K562 (cell line): ENCODE results near the gene SAMD4A. TPM values are rescaled to one million over a fixed set of nuclear protein-coding genes. Genes with fewer than 3 reads are reported as not detected.

ENCODE experiments used
- ATAC-seq: fragments of 200-7000 bp; cut with Tn5 transposase; 3 replicates; pipeline ENCODE4 v1.9.1; 2020; ENCODE audit warnings: moderate library complexity
- Bru-seq: library from RNA; stranded (reverse); fragments of 400-500 nt; gene quantifications from one replicate; lab custom pipeline; 2021; lab: Mats Ljungman, UMichigan
- BruChase-seq, 2 experiments: library from RNA; stranded (reverse); fragments of 400-500 nt; gene quantifications; one replicate each; lab custom pipeline; 2021; lab: Mats Ljungman, UMichigan
- BruUV-seq: library from RNA; stranded (reverse); fragments of 400-500 nt; replicated peaks from 2 replicates; lab custom pipeline; 2021; lab: Mats Ljungman, UMichigan
- CTCF ChIA-PET: fragments of 300-600 bp; formaldehyde crosslinking; extraction: SDS; loops from one replicate; lab custom pipeline; 2021; ENCODE audit warnings: low intra/inter-chr PET ratio; lab: Yijun Ruan, JAX
- POLR2A ChIA-PET: fragments of 300-600, 350-650 bp; sonication (Branson Sonifier 250); formaldehyde crosslinking; extraction: SDS; loops from one replicate; lab custom pipeline; 2021; ENCODE audit warnings: antibody characterized with exemption, inconsistent platforms; lab: Yijun Ruan, JAX
- DNase-seq, 4 experiments: peaks; one replicate each; pipeline versions ENCODE4 v3.0.0 to v3.0.0-alpha.2; 2011 to 2018; ENCODE audit warnings: low spot score in 3 of 4, mixed read lengths in 3 of 4; ENCODE audit errors: extremely low read depth in 1 of 4
- FAIRE-seq: peaks from 2 replicates; lab custom pipeline; 2011; peaks lifted over from hg19 to GRCh38; lab: Jason Lieb, UNC
- H2AFZ ChIP-seq: 2 replicates; pipeline ENCODE4 v1.6.0; 2011; ENCODE audit warnings: low read depth, low read length, control low read depth, inconsistent platforms
- H3K27ac ChIP-seq: fragments of 200-600 bp; 3 replicates; pipeline ENCODE4 v1.8.0; 2011; ENCODE audit warnings: low read depth, mild to moderate bottlenecking, control low read depth, inconsistent platforms, low read length, moderate library complexity, mixed read lengths; ENCODE audit errors: extremely low read depth
- H3K27me3 ChIP-seq, 2 experiments: fragments of 300-600 bp in 1 of 2; 2 replicates in 1 of 2; 3 replicates in 1 of 2; pipeline versions ENCODE4 v1.6.0 to v1.8.0; 2011; ENCODE audit warnings: inconsistent platforms in 2 of 2, low read length in 2 of 2, mild to moderate bottlenecking in 1 of 2, mixed read lengths in 1 of 2, moderate library complexity in 1 of 2; ENCODE audit not compliant: control insufficient read depth in 2 of 2, insufficient read depth in 2 of 2
- H3K36me3 ChIP-seq: fragments of 300-600 bp; 3 replicates; pipeline ENCODE4 v1.8.0; 2011; ENCODE audit warnings: mild to moderate bottlenecking, low read length, inconsistent platforms; ENCODE audit not compliant: control insufficient read depth, insufficient read depth
- H3K4me1 ChIP-seq, 2 experiments: fragments of 200-600 bp in 1 of 2; replicated peaks in 1 of 2; 2 replicates in 1 of 2; 3 replicates in 1 of 2; pipeline versions ENCODE4 v1.5.1 to v1.8.0; 2011; ENCODE audit warnings: inconsistent platforms in 2 of 2, low read length in 2 of 2, mild to moderate bottlenecking in 1 of 2, mixed read lengths in 1 of 2, moderate library complexity in 1 of 2; ENCODE audit not compliant: control insufficient read depth in 2 of 2, insufficient read depth in 2 of 2
- H3K4me2 ChIP-seq: 2 replicates; pipeline ENCODE4 v1.6.1; 2011; ENCODE audit warnings: low read length, control low read depth, inconsistent platforms, mixed read lengths; ENCODE audit not compliant: insufficient read depth
- H3K4me3 ChIP-seq: fragments of 200-600 bp; sonication (generic), shearing (Covaris generic); 2 replicates; pipeline ENCODE4 v1.5.1; 2016; ENCODE audit warnings: control low read depth, inconsistent platforms
- H3K79me2 ChIP-seq: fragments of 200-600 bp; 3 replicates; pipeline ENCODE4 v1.8.0; 2011; ENCODE audit warnings: low read length, inconsistent platforms; ENCODE audit not compliant: control insufficient read depth, insufficient read depth
- H3K9ac ChIP-seq, 2 experiments: 2 replicates each; pipeline versions ENCODE4 v1.6.0 to v1.6.1; 2011; ENCODE audit warnings: low read depth in 2 of 2, low read length in 2 of 2, control low read depth in 1 of 2, inconsistent platforms in 1 of 2, mild to moderate bottlenecking in 1 of 2, mixed read lengths in 1 of 2; ENCODE audit not compliant: insufficient read depth in 1 of 2
- H3K9me1 ChIP-seq: one replicate; pipeline ENCODE4 v1.6.0; 2011; ENCODE audit warnings: inconsistent platforms, mild to moderate bottlenecking, low read length, moderate library complexity; ENCODE audit not compliant: control insufficient read depth, insufficient read depth
- H3K9me3 ChIP-seq: replicated peaks from 2 replicates; pipeline ENCODE4 v1.5.1; 2011; ENCODE audit warnings: low read depth, low read length, inconsistent platforms; ENCODE audit not compliant: control insufficient read depth, insufficient read depth
- H4K20me1 ChIP-seq: replicated peaks from 2 replicates; pipeline ENCODE4 v1.6.1; 2011; ENCODE audit warnings: low read length, inconsistent platforms, mixed read lengths; ENCODE audit not compliant: control insufficient read depth, insufficient read depth
- ZNF3 ChIP-seq: fragments of 250-450 bp; sonication (Bioruptor Pico); IDR thresholded peaks from 2 replicates; pipeline ENCODE4 v1.5.0; 2021; ENCODE audit warnings: mild to moderate bottlenecking, moderate library complexity
- WGBS: fragments of 100-300 bp; shearing (Covaris generic); methylation state at CpG from one replicate; pipeline ENCODE4 v1.1.6; 2016; ENCODE audit warnings: low coverage, mixed read lengths; ENCODE audit not compliant: insufficient coverage; ENCODE audit errors: missing lambda C conversion rate; 5-methylcytosine and 5-hydroxymethylcytosine counted together
- in situ Hi-C: fragments of 300-500 bp; cut with MboI; formaldehyde crosslinking; loops from 4 replicates; pipeline ENCODE4 v1.15.0; 2018; ENCODE audit warnings: inconsistent platforms, mixed read lengths
- intact Hi-C: fragments of 100-400 bp; cut with micrococcal nuclease; formaldehyde crosslinking; loops from 2 replicates; pipeline ENCODE4 v1.14.2; 2022
- long read RNA-seq, 3 experiments: library from polyadenylated mRNA in 2 of 3; library from RNA in 1 of 3; unstranded in 2 of 3; stranded (forward) in 1 of 3; transcript quantifications; one replicate each; pipeline ENCODE4 v2.0.0, GENCODE V29; 2019 to 2022
- polyA minus RNA-seq, 3 experiments: library from RNA; depleted of rRNA, polyadenylated mRNA; stranded (reverse); fragments of >200 nt; gene quantifications; 2 replicates each; pipeline ENCODE4 v1.2.3, GENCODE V29; 2011
- polyA plus RNA-seq, 8 experiments: library from polyadenylated mRNA; depleted of rRNA in 4 of 8; stranded (reverse) in 5 of 8; unstranded in 3 of 8; fragments of >200 nt; fragmentation: Nextera tagmentation in 2 of 8; fragmentation: Illumina TruSeq in 1 of 8; extraction: Ambion mirVana in 2 of 8; extraction: Trizol in 1 of 8; gene quantifications; 2 replicates each; pipeline versions ENCODE4 v1.2.1 to v1.2.3, GENCODE V29; 2011 to 2014; ENCODE audit warnings: inconsistent platforms in 1 of 8, missing spikeins in 1 of 8
- total RNA-seq, 7 experiments: library from RNA; depleted of rRNA in 6 of 7; stranded (reverse); fragments of >200 nt in 6 of 7; fragmentation: Illumina TruSeq in 2 of 7; extraction: Trizol in 2 of 7; gene quantifications; 2 replicates each; pipeline versions ENCODE4 v1.2.1 to v1.2.3, GENCODE V29; 2011 to 2021; ENCODE audit warnings: low replicate concordance in 1 of 7
- TF ChIP-seq, protein P1 (sequence below): fragments of 250-450 bp; sonication (Bioruptor Pico); IDR thresholded peaks from 2 replicates; pipeline ENCODE4 v1.4.0; 2020; ENCODE audit warnings: mild to moderate bottlenecking, moderate library complexity
- TF ChIP-seq, protein P2 (sequence below): fragments of 150-350 bp; IDR thresholded peaks from 2 replicates; pipeline ENCODE4 v1.6.1; 2014; ENCODE audit warnings: low read depth, mild to moderate bottlenecking, low read length, borderline replicate concordance

SAMD4A gene, protein sequence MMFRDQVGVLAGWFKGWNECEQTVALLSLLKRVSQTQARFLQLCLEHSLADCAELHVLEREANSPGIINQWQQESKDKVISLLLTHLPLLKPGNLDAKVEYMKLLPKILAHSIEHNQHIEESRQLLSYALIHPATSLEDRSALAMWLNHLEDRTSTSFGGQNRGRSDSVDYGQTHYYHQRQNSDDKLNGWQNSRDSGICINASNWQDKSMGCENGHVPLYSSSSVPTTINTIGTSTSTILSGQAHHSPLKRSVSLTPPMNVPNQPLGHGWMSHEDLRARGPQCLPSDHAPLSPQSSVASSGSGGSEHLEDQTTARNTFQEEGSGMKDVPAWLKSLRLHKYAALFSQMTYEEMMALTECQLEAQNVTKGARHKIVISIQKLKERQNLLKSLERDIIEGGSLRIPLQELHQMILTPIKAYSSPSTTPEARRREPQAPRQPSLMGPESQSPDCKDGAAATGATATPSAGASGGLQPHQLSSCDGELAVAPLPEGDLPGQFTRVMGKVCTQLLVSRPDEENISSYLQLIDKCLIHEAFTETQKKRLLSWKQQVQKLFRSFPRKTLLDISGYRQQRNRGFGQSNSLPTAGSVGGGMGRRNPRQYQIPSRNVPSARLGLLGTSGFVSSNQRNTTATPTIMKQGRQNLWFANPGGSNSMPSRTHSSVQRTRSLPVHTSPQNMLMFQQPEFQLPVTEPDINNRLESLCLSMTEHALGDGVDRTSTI
- total RNA-seq (2011; cell fraction: chromatin; rRNA removed; ENCODE audit: low replicate concordance) = 45.6 and 45.9 TPM in 2 replicates
- total RNA-seq (2011; cell fraction: nucleolus; rRNA removed) = 19.3 and 20.0 TPM in 2 replicates
- total RNA-seq (2011; cell fraction: nucleoplasm; rRNA removed) = 26.3 and 45.6 TPM in 2 replicates
- total RNA-seq (2014; rRNA removed) = 3.2 and 3.8 TPM in 2 replicates
- total RNA-seq (2014; rRNA removed; fragmentation: Illumina TruSeq; extraction: Trizol) = 4.1 and 4.6 TPM in 2 replicates
- total RNA-seq (2015; rRNA removed; fragmentation: Illumina TruSeq; extraction: Trizol) = 3.3 and 4.0 TPM in 2 replicates
- total RNA-seq (2021) = 6.8 TPM in 2 replicates
- polyA plus RNA-seq (2011; rRNA removed) = 3.4 and 3.9 TPM in 2 replicates
- 3.2 and 3.5 TPM in 2 replicates for polyA plus RNA-seq (2011; cell fraction: cytosol; rRNA removed)
- polyA plus RNA-seq (2011; cell fraction: nucleus; rRNA removed) = 15.6 and 27.5 TPM in 2 replicates
- polyA plus RNA-seq (2012) = 6.0 and 6.1 TPM in 2 replicates
- 4.1 and 4.6 TPM in 2 replicates for polyA plus RNA-seq (2014; fragmentation: Illumina TruSeq; extraction: Trizol)
- 1 to 10 TPM in 1 of 2 experiments, under 1 TPM in 1; 0.66 to 1.9 TPM for polyA plus RNA-seq (2014; fragmentation: Nextera tagmentation; extraction: Ambion mirVana)
- 3.0 and 3.5 TPM in 2 replicates for polyA plus RNA-seq (2014; rRNA removed)
- 14.9 and 15.7 TPM in 2 replicates for polyA minus RNA-seq (2011; rRNA and poly(A)+ RNA removed)
- polyA minus RNA-seq (2011; cell fraction: cytosol; rRNA and poly(A)+ RNA removed) = 6.8 and 10.1 TPM in 2 replicates
- 20.5 and 27.5 TPM in 2 replicates for polyA minus RNA-seq (2011; cell fraction: nucleus; rRNA and poly(A)+ RNA removed)
- percentile 67 among the genes with signal in this experiment for Bru-seq, nascent RNA
- percentile 69 among the genes with signal in this experiment for BruChase-seq, experiment 1, labeled RNA remaining after a 2-hour chase
- percentile 68 among the genes with signal in this experiment for BruChase-seq, experiment 2, labeled RNA remaining after a 6-hour chase
- long read RNA-seq, experiment 1, partial matches to known transcripts = 1 of 15 reads
- long read RNA-seq, experiment 1, other reads (novel, unspliced or antisense) = 14 of 15 reads
- long read RNA-seq, experiment 2, partial matches to known transcripts = 1 of 8 reads
- long read RNA-seq, experiment 2, other reads (novel, unspliced or antisense) = 7 of 8 reads
- long read RNA-seq, experiment 3, partial matches to known transcripts = 1 of 4 reads
- long read RNA-seq, experiment 3, other reads (novel, unspliced or antisense) = 3 of 4 reads

DNA sequence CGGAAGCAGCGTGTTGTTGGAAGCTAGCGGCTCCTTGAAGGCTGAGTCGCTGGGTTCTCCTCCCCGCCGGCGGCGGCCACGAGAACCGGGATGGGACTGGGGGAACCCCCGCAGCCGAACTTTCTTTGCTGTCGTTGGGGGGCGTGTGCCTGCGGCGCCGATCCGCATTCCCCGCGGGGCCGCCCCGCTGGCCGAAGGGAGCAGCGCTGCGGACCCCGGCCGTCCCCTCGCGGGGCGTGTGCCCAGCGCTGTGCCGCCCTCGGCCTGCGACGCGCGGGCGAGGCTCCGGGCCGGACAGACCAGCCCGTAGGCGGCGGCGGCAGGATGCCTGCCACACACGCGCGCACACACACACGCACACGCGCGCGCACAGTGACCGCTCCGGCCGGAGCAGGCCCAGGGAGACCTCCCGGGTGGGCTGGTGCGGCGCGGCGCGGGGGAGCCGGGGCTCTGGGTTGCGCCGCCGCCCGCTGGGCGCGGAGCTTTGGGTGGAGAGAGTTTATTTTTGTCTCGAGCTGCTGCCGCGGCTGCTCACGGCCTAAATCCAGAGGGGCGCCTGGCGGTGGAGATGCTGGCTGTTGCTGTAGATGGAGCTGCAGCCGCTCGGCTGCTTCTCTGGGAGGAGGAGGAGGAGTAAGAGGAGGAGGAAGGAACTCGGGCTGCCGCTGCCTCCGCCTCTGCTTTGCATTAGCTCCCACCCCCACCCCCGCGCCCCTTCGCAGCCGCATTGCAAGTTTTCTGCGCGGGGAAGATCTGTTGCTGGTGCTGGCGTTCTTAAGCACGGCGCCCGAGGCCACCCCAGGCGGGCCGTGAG, at the start of gene SAMD4A:
Gene SAMD4A (plus strand): TSS at position 719 of the 814 bp plus-strand sequence. CDS start 789 bp downstream, outside the sequence.
- BruUV-seq = no TSS peak
- H3K79me2 ChIP-seq = peaks cover 29% of the 10 kb centered on the region
- no peaks in the 10 kb centered on the region for H3K9me1 ChIP-seq
- TF ChIP-seq, protein P1, sequence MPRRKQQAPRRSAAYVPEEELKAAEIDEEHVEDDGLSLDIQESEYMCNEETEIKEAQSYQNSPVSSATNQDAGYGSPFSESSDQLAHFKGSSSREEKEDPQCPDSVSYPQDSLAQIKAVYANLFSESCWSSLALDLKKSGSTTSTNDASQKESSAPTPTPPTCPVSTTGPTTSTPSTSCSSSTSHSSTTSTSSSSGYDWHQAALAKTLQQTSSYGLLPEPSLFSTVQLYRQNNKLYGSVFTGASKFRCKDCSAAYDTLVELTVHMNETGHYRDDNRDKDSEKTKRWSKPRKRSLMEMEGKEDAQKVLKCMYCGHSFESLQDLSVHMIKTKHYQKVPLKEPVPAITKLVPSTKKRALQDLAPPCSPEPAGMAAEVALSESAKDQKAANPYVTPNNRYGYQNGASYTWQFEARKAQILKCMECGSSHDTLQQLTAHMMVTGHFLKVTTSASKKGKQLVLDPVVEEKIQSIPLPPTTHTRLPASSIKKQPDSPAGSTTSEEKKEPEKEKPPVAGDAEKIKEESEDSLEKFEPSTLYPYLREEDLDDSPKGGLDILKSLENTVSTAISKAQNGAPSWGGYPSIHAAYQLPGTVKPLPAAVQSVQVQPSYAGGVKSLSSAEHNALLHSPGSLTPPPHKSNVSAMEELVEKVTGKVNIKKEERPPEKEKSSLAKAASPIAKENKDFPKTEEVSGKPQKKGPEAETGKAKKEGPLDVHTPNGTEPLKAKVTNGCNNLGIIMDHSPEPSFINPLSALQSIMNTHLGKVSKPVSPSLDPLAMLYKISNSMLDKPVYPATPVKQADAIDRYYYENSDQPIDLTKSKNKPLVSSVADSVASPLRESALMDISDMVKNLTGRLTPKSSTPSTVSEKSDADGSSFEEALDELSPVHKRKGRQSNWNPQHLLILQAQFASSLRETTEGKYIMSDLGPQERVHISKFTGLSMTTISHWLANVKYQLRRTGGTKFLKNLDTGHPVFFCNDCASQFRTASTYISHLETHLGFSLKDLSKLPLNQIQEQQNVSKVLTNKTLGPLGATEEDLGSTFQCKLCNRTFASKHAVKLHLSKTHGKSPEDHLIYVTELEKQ (CRISPR knock-in tag) = no peak
- no peak for TF ChIP-seq ZNF3
- TF ChIP-seq, protein P2, sequence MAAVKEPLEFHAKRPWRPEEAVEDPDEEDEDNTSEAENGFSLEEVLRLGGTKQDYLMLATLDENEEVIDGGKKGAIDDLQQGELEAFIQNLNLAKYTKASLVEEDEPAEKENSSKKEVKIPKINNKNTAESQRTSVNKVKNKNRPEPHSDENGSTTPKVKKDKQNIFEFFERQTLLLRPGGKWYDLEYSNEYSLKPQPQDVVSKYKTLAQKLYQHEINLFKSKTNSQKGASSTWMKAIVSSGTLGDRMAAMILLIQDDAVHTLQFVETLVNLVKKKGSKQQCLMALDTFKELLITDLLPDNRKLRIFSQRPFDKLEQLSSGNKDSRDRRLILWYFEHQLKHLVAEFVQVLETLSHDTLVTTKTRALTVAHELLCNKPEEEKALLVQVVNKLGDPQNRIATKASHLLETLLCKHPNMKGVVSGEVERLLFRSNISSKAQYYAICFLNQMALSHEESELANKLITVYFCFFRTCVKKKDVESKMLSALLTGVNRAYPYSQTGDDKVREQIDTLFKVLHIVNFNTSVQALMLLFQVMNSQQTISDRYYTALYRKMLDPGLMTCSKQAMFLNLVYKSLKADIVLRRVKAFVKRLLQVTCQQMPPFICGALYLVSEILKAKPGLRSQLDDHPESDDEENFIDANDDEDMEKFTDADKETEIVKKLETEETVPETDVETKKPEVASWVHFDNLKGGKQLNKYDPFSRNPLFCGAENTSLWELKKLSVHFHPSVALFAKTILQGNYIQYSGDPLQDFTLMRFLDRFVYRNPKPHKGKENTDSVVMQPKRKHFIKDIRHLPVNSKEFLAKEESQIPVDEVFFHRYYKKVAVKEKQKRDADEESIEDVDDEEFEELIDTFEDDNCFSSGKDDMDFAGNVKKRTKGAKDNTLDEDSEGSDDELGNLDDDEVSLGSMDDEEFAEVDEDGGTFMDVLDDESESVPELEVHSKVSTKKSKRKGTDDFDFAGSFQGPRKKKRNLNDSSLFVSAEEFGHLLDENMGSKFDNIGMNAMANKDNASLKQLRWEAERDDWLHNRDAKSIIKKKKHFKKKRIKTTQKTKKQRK = no peak

More for the DNA sequence above, at the start of gene SAMD4A:
- peak within 1 kb of the TSS; percentile 76 for H2AFZ ChIP-seq
- H4K20me1 ChIP-seq = no peaks in the 10 kb centered on the region
- CTCF ChIA-PET = interaction anchor here (4.2 kb wide), 1 partner anchor 207 kb away, joined by 52 read pairs; no protein-coding TSS in a partner anchor
- 2% methylated on average over 24 of the region's 91 CpGs for WGBS
- intact Hi-C loops (no loop called here), in situ Hi-C loops (loop anchor here (5.0 kb wide), 1 partner anchor 206 kb away; no protein-coding TSS in a partner anchor)
- H3K36me3 ChIP-seq = peaks cover 22% of the 10 kb centered on the region; the same call in 2 of the 3 replicates
- H3K27me3 ChIP-seq = no peaks in the 10 kb centered on the region
- peak within 1 kb of the TSS; percentile 79 for H3K4me2 ChIP-seq
- H3K9me3 ChIP-seq = peaks cover 2% of the 10 kb centered on the region; the same call in 1 of the 2 replicates
- H3K27ac ChIP-seq = peak within 1 kb of the TSS; percentile 81
- POLR2A ChIA-PET = interaction anchor here (0.7 to 1.7 kb wide), 7 partner anchors 10 to 227 kb away, joined by 3 to 8 read pairs (median 4); no protein-coding TSS in a partner anchor
- peak within 1 kb of the TSS; percentile 73 to 91 for H3K9ac ChIP-seq
- peak; percentile 66 for ATAC-seq
- H3K4me1 ChIP-seq = peaks cover 12 to 39% of the 10 kb centered on the region in 2 experiments; a peak in 4 of 5 replicates
- peak; percentile 37 to 86 (median 58) for DNase-seq
- peak within 1 kb of the TSS; percentile 69 for H3K4me3 ChIP-seq
- FAIRE-seq = peak; percentile 58
